Activated CD8-positive, alpha-beta memory T cell treated with anti-CD3 and anti-CD28 coated beads, Interleukin-2, amount 50 U/mL, for 4 hours (primary cell): Measurements from ENCODE around the gene PRKCZ.
A peak's percentile ranks its signal among the peaks of the same experiment; 100 is the strongest.

Experiments
- DNase-seq: peaks from one replicate; pipeline ENCODE4 v3.0.0-alpha.2; 2020

PRKCZ gene

GRCh38 chr1:2215329-2215728 lies 165.1 kb downstream of the PRKCZ start:
- DNase-seq = no peak

- DNase-seq = no peak
Observed at GRCh38 chr1:2215909-2216766, 165.9 kb downstream of the PRKCZ start.

DNA sequence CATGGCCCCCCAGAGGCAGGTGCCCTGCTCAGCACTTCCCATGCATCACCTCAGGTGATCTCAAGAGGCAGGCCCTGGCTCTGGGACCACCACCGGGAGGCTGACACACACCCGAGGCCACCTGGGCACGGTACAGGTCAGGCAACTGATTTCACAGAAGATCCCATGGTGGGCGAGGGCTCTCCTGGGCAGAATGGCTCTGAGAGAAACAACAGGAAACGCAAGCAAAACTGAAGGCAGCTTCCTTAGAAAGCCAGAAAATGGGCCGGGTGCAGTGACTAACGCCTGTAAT lies 166.5 kb downstream of the PRKCZ start:
- DNase-seq = no peak

DNA sequence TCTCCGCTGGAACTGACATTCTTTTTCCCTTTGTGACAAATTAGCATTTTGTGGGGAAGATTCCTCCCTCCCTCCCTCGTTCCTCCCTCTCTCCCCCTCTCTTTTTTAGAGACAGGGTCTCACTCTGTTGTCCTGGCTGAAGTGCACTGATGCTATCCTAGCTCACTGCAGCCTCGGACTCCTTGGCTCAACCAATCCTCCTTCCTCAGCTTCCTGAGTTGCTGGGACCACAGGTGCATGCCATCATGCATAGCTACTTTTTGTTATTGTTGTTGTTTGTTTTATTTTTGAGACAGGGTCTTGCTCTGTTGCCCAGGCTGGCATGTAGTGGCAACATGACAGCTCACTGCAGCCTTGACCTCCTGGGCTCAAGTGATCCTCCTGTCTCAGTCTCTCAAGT lies 171.1 kb downstream of the PRKCZ start:
- no peak for DNase-seq

GRCh38 chr1:2224170-2224584 lies 174.0 kb downstream of the PRKCZ start:
- no peak for DNase-seq

- no peak for DNase-seq
Observed at GRCh38 chr1:2224631-2225428, 174.6 kb downstream of the PRKCZ start.

GRCh38 chr1:2226525-2227345 lies 176.5 kb downstream of the PRKCZ start:
- DNase-seq = no peak

GRCh38 chr1:2227346-2228156 lies 177.3 kb downstream of the PRKCZ start:
- peak; percentile 92 for DNase-seq

- no peak for DNase-seq
Observed at GRCh38 chr1:2228157-2228594, 178.0 kb downstream of the PRKCZ start, which contains the start of gene SKI. SKI (plus strand) TSS chr1:2228319; CDS start chr1:2228767, 448 bp downstream.

GRCh38 chr1:2228694-2229036 lies 178.5 kb downstream of the PRKCZ start:
- peak; percentile 42 for DNase-seq

- peak; percentile 53 for DNase-seq
Observed at GRCh38 chr1:2229037-2229864, 179.0 kb downstream of the PRKCZ start.

- no peak for DNase-seq
Observed at GRCh38 chr1:2229911-2230731, 179.9 kb downstream of the PRKCZ start.

GRCh38 chr1:2230781-2231531 lies 180.7 kb downstream of the PRKCZ start:
- peak; percentile 46 for DNase-seq

- DNase-seq = peak; percentile 69
Observed at GRCh38 chr1:2231532-2232254, 181.5 kb downstream of the PRKCZ start.

GRCh38 chr1:2232255-2232915 lies 182.2 kb downstream of the PRKCZ start:
- no peak for DNase-seq

GRCh38 chr1:2232916-2233438 lies 182.8 kb downstream of the PRKCZ start:
- no peak for DNase-seq

GRCh38 chr1:2233468-2233867 lies 183.3 kb downstream of the PRKCZ start:
- DNase-seq = no peak
